GM18519 (cell line): Measurements from ENCODE around the gene LTB4R.

ENCODE experiments used
- ATAC-seq: cut with Tn5 transposase; IDR thresholded peaks from one replicate; pipeline ENCODE4 v1.9.1; 2021; ENCODE audit warnings: mild to moderate bottlenecking, moderate library complexity; ENCODE audit not compliant: unreplicated experiment, low FRiP score

The LTB4R gene

GRCh38 chr14:24310646-24311604 lies at the start of gene LTB4R:
Gene LTB4R (plus strand): TSS chr14:24311502. CDS start chr14:24315652, 4,150 bp downstream.
- ATAC-seq = peak; percentile 39

DNA sequence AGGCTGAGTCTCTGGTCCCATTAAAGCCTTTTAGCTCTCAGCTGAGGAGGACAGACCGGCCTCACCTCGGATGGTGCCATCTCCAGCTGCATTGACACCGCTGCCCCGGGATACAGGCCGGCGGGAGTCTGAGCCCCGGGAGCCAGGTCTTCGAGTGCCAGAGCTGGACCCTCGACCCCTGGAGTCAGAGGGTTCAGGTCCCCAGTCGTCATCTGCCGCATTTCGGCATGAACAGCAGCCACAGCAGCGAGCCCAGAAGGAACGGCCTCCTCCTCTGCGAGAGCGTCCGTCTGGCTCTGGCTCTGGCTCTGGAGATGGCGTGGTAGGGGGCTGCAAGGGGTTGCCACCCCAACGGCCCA lies 49.4 kb upstream of the LTB4R start:
- no peak for ATAC-seq

DNA sequence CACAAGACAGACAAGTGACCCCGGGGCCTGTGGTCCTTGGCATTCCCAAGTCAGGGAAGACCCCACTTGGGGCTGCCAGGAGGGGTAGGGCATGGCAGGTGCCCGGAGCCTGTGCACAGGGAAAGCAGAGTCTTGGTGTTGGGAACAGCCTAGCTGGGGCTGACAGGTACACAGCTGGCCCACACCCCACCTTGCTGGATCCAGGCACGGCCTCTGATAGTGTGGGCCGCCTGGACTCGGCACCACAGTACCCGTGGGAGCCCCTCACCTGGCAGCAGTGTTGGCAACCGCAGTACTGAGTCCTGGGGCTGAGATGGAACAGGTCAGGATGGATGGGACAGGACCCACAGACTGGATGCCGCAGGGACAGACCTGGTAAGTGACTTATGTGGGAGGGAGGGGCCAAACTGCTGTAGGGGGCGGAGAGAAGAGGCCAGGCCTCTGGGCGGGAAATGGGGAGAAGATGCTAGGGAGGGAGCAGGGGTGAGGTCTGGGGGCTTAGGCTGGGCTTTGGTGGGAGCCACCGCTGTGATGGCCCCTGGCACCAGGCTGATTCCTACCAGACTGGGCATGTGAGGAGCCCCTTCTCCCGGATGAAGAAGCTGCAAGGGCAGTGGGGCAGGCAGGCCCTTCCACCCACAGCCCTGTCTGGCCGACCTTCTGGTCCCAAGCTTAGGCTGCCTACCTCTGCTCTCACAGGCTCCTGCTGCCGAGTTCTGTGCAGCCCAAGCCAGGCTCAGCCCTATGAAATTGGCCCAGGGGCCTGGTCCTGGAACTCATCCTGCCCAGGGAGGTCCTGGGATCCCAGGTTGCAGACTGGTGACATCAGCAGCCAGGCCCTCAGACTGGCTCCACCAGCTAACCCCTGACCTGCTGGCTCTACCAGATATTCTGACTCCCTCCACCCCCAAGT lies 48.2 kb upstream of the LTB4R start, which contains the start of gene TGM1:
TSS of gene TGM1 (minus strand) at position 357 of the 913 bp plus-strand sequence. CDS start 825 bp downstream, outside the sequence.
- no peak for ATAC-seq

DNA sequence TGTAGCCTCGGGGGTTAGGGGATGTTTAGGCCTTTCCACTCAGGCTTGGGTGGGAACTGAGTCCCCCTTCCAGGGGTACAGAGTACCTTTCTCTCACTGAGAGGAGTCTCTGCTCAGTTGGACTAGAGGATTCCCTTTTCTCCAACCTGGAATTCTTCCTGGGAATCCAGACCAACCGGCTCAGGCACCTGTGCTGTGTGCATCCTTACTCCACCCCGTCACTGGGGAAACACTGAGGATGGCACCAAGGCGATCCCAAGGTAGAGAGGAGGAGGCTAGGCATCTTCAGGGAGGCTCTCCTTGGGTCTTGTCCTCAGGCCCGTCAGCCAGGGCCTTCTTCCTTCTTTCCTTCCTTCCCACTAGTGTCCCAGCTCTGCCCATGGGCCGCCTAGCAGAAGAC lies 47.5 kb upstream of the LTB4R start:
- no peak for ATAC-seq

DNA sequence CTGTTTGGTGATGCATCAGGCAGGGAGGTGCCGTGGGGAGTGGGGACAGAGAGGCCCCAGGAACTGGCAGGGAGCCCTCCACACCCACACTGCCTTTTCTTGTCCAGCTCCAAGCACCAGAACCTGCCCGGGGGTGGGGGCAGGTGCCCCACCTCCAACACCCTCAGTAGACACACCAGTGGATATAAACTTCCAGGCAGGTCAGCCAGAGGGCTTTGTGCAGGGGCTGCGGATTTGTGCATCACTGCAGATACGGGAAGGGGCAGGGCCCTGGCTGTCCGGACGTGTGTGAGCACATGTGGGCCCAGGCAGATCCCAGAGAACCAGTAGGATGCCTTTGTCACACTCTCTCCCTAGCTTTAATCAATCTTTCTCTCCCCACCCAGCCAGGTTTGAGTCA lies 47.0 kb upstream of the LTB4R start:
- ATAC-seq = no peak

- ATAC-seq = no peak
Observed at GRCh38 chr14:24266344-24267244, 44.7 kb upstream of the LTB4R start.

DNA sequence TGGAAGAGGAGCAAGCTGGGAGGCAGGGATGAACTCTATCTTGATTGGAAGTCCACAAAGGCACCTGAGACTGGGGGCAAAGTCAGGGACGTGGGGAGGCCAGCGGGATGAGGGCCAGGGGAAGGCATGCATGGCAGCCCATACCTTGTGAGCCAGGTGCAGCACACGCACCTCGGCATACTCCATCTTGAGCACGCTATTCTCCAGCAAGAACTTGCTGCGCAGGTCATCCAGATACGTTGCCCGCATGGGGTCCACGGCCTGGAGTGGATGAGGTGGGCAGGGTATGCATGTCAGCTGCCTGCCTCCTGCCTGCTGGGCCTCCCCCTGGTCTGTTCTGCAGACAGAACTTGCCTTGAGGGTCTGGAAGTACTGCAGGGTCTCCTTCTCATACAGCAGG lies 43.8 kb upstream of the LTB4R start:
- no peak for ATAC-seq

GRCh38 chr14:24268225-24268624 lies 43.1 kb upstream of the LTB4R start:
- ATAC-seq = no peak

- no peak for ATAC-seq
Observed at GRCh38 chr14:24269368-24269767, 41.9 kb upstream of the LTB4R start.

GRCh38 chr14:24269910-24270536 lies 41.3 kb upstream of the LTB4R start:
- no peak for ATAC-seq

DNA sequence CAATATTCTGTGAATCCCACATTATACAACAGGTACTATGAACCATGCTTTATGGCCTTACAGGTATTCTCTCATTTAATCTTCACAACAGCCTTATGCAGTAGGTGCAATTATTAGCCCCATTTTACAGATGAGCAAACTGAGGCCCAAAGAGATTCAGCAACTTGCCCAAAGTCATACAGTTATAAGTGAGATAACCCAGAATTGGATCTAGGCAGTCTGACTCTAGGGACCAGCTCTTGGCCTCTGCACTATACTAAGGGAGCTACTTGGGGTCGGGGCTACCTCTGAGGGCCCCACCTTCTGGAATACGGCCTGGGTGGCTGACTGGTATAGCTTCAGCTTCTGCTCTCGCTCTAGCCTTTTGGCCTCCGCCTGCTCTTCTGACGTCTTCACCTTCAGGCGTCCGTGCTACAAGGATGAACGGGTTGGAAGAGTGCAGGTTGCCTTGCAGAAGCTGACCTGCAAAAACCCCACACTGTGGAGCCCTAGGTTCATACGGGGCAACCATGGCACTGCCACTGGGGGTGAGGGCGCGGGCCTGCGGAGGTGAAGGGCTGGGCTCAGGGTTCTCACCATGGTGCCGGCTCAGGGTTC lies 40.7 kb upstream of the LTB4R start:
- ATAC-seq = no peak

GRCh38 chr14:24271134-24271833 lies 40.0 kb upstream of the LTB4R start, which contains the start of gene RABGGTA:
Gene RABGGTA (minus strand): TSS chr14:24271597. CDS start chr14:24271115, 482 bp downstream.
- ATAC-seq = peak; percentile 78

DNA sequence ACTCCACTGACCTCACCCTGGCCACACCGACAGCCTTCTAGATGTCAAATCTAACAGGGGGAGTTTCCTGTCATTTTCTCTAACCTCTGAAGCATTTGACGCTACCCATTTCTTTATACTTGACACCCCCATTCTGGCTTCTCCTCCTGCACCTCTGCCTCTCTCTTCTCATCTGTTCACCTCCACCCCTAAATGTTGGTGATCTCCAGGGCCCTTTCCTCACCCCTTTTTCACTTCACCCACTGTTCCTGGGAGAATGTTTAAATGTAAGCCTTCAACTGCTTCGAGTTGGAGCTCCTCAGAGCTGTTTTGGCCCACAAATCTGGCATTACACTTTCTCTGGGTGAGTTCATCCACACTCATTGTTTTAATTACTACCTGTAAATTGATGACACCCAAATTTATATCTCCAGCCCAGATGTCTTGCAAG lies 39.5 kb upstream of the LTB4R start:
- ATAC-seq = no peak

DNA sequence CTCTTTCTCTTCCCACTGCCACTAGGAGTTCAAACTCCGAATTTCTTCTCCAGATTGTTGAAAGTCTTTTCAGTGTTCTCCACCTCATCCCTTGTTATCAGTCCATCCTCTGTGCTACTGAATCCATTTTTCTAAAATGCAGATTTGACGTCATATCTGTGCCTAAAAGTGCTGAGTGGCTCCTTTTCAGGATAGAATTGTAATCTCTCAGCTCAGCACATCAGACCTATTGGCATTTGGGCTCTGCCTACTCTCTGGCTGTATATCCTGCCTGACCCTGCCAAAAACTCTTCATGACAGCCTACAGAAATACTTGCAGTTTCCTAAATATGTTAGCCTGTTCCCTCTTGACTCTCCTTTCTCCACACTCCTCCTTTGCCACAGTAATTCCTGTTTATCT lies 38.8 kb upstream of the LTB4R start:
- ATAC-seq = no peak

DNA sequence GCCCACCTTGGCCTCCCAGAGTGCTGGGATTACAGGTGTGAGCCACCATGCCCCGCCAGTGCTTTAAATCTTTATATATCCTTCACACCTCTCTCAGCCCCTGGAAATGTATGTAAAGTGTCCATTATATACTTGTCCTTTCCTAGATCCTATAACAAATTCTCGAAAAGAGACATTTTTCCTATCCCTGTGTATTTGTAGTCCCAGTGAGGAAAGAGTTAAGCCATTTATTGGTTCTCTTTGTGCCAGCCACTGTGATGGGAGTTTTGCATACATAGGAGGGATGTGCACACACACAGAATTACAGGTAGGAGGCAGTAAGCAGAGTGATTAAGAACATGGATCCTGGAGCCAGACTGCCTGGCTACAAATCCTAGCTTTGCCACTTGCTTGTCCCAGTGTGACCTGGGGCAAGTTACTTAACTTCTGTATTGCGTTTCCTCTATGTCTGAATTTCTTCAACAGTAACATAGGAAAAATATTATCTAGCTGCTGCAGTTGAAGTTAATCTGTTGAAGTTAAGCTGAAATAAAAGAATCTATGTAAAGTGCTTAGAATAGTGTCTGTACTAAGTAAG lies 37.8 kb upstream of the LTB4R start:
- no peak for ATAC-seq

GRCh38 chr14:24274101-24274543 lies 37.2 kb upstream of the LTB4R start:
- peak; percentile 39 for ATAC-seq

DNA sequence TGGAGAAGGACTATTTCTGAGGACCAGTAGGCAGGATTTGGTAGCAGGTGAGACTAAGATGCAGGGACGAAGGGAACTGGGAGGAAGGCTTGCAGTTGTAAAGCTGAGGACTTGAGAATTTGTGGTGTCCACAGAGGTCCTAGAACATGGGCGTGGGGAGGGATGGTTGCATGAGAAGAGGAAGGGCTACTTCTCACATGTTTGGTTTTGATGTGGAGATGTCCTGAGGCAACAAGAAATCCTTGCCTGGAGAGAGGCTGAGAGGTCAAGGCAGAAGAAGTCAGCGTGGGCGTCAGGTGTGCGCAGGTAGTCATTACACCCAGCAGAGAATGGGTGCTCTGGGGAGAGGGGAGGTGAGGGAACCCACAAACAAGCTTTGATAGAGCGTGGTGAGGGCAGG lies 34.2 kb upstream of the LTB4R start:
- ATAC-seq = no peak
